Nephron progenitor cell (in vitro differentiated cells): ENCODE measurements around the gene AGR3.

Experiments
- DNase-seq: peaks from one replicate; pipeline ENCODE4 v3.0.0; 2021
- H3K27ac Mint-ChIP-seq: 2 replicates; pipeline ENCODE4 v1.8.0; 2021; ENCODE audit warnings: mild to moderate bottlenecking, moderate library complexity, mixed read lengths
- H3K27me3 Mint-ChIP-seq: 2 replicates; pipeline ENCODE4 v1.8.0; 2021; ENCODE audit warnings: mild to moderate bottlenecking, low read depth, mixed read lengths; ENCODE audit not compliant: poor library complexity
- H3K36me3 Mint-ChIP-seq: 2 replicates; pipeline ENCODE4 v1.8.0; 2021; ENCODE audit warnings: low read depth, mixed read lengths
- H3K4me1 Mint-ChIP-seq: 2 replicates; pipeline ENCODE4 v1.8.0; 2021; ENCODE audit warnings: mixed read lengths
- H3K4me3 Mint-ChIP-seq: 2 replicates; pipeline ENCODE4 v1.8.0; 2021; ENCODE audit warnings: mild to moderate bottlenecking, moderate library complexity, mixed read lengths
- H3K9me3 Mint-ChIP-seq: 2 replicates; pipeline ENCODE4 v1.8.0; 2021; ENCODE audit warnings: mild to moderate bottlenecking, moderate library complexity, mixed read lengths
- CTCF ChIP-seq: fragments of 200-600 bp; sonication (generic); IDR thresholded peaks from 2 replicates; pipeline ENCODE4 v1.5.0; 2021; ENCODE audit warnings: antibody characterized with exemption

AGR3 gene

GRCh38 chr7:16811551-16811950 is 70.2 kb downstream of the AGR3 start:
- no peak overlapping the region for H3K27ac Mint-ChIP-seq
- no peak for DNase-seq
- H3K4me1 Mint-ChIP-seq: peaks cover 10% of the 10 kb centered on the region
- H3K27me3 Mint-ChIP-seq: no peaks in the 10 kb centered on the region
- no peaks in the 10 kb centered on the region for H3K36me3 Mint-ChIP-seq
- no peak overlapping the region for H3K4me3 Mint-ChIP-seq
- no peak for TF ChIP-seq CTCF
- H3K9me3 Mint-ChIP-seq: no peaks in the 10 kb centered on the region

GRCh38 chr7:16810573-16810972 is 71.2 kb downstream of the AGR3 start:
- Mint-ChIP-seq H3K4me1 (peaks cover 3% of the 10 kb centered on the region), H3K27me3 (no peaks in the 10 kb centered on the region), H3K4me3 (no peak overlapping the region), H3K27ac (no peak overlapping the region), H3K9me3 (no peaks in the 10 kb centered on the region), H3K36me3 (no peaks in the 10 kb centered on the region)
- no peak for DNase-seq
- TF ChIP-seq CTCF: no peak

- no peak for TF ChIP-seq CTCF
- Mint-ChIP-seq H3K27me3 (no peaks in the 10 kb centered on the region), H3K4me1 (peaks cover 6% of the 10 kb centered on the region), H3K36me3 (no peaks in the 10 kb centered on the region), H3K4me3 (no peak overlapping the region), H3K9me3 (no peaks in the 10 kb centered on the region), H3K27ac (no peak overlapping the region)
- no peak for DNase-seq
Observed at GRCh38 chr7:16810112-16810511, 71.7 kb downstream of the AGR3 start.
